GM19324 (cell line): ENCODE data around the gene POLH.
"Not testable (repeated sequence)": the region's sequence is repeated elsewhere in the genome, so short reads cannot be mapped to it uniquely, and the experiment has no call there.

Experiments used
- ATAC-seq: cut with Tn5 transposase; IDR thresholded peaks from one replicate; pipeline ENCODE4 v1.9.1; 2021; ENCODE audit warnings: mild to moderate bottlenecking, moderate library complexity; ENCODE audit not compliant: unreplicated experiment, low FRiP score

Gene POLH

GRCh38 chr6:43575772-43576551 is at the start of gene POLH, which contains the start of gene XPO5:
Gene POLH (plus strand): TSS chr6:43576185. CDS start chr6:43582320, 6,135 bp downstream.
Gene XPO5 (minus strand): TSS chr6:43576038. CDS start chr6:43575864, 174 bp downstream.
- ATAC-seq: peak; percentile 92

DNA sequence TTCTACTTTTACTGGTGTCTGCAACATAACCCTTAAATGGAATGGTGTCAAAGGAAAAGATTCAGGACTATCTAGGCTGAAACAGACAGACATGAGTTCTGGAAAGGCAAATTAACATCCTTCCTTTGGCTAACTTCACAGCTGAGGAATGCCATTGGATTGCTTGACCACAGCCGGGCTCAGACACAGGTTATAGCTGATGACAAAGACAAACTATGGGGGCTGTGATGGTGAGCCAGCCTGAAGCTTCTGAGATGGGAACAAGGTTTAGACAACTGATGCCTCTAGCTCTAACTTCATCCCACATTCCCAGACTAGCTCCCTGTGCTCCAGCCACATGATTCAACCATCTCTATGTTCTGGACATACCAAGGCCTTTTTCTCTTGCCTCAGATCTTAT is 43.8 kb upstream of the POLH start:
- ATAC-seq: no peak

GRCh38 chr6:43538986-43539385 is 37.0 kb upstream of the POLH start:
- ATAC-seq: not testable (repeated sequence)

DNA sequence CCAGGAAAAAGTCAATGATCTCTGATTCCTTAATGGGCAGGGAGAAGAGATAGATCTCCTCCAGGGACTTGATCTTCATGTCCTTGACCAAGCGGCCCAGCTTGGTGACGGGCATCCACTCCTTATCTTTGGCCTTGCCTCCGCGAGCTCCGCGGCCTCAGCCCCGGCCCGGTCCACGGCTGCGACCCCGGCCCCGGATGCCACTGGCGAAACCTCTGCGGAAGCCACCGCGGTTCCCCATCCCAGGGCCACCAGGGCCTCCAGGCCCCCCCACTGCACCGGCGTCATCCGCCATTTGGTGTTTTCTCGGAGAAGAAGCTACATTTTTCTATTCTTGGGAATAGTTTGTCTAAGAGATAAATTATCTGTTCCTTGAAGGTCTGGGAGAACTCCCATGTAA is 36.6 kb upstream of the POLH start:
- not testable (repeated sequence) for ATAC-seq

- ATAC-seq: no peak
These were observed 35.5 kb upstream of the POLH start for GRCh38 chr6:43540507-43540906.

DNA sequence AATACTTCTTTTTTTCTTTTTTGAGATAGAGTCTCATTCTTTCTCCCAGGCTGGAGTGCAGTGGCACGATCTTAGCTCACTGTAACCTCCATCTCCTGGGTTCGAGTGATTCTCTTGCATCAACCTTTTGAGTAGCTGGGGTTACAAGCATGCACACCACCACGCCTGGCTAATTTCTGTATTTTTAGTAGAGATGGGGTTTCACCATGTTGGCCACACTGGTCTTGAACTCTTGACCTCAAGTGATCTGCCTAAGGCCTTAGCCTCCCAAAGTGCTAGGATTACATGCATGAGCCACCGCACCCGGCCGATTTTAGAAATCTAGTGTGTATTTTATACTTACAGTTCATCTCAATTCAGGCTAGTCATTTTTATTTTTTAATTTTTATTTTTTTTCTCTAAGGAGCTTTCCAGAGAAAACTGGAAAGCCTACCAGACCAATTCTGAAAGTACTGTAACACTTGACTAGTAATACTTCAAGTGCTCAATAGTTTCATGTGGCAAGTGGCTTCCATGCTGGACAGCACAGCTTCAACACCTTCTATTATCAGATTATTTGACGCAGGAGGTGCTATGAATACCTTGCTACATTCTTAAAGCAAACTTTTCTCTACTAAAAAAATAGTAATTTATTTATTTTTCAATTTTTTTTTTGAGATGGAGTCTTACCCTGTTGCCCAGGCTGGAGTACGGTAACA is 34.1 kb upstream of the POLH start:
- ATAC-seq: no peak

DNA sequence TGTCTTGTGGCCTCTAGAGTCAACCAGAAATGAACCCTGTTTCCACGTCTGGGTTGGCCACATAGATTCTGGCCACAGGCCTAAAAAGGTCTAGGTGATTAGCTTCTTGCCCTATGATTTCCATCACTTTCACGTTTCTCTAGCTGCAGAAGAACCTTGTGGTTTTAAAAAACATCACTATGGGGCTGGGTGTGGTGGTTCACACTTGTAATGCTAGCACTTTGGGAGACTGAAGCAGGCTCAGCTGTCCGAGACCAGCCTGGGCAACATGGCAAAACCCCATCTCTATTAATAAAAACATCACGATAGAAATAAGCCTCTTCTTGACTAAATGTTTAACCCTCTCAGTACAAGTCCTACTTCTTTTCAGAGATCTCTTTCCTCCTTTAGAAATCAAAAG is 31.5 kb upstream of the POLH start:
- ATAC-seq: no peak

- ATAC-seq: no peak
These were observed 28.8 kb upstream of the POLH start for GRCh38 chr6:43547222-43547621.

DNA sequence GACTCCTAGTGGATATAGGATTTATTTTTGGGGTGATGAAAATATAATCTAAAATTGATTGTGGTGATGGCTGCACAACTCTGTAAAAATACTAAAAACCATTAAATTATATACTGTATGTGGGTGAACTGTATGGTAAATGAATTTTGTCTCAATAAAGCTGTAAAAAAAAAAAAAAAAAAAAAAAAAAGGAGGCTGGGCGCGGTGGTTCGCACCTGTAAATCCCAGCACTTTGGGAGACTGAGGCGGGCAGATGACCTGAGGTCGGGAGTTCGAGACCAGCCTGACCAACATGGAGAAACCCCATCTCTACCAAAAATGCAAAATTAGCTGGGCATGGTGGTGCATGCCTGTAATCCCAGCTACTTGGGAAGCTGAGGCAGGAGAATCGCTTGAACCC is 18.4 kb upstream of the POLH start:
- not testable (repeated sequence) for ATAC-seq

GRCh38 chr6:43559328-43559727 is 16.7 kb upstream of the POLH start:
- ATAC-seq: no peak

DNA sequence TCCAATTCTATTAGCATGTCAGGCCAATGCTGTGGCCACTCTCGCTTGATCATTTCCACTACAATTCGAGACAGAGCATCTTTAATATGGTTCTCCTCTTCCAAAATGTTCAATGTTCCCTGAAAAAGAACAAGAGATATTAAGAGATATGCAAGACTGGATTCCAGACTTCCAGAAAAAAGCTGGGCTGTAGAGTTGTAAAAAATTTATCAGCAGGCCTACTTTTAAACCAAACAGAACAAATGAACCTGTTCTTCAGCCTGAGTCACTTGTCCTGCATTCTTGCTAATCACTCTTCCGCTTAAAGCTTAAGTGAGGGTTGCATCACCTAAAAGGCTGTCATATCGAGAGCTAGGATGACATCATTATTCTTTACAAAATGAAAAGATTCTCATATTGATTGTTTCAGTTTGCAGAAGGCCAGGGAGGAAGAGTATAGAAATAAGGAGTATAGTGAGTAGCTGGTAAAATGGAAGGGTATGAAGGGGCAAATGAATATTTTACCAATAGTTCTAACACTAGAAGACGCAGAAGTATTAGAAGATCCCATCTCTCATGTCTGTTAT is 5.0 kb upstream of the POLH start:
- no peak for ATAC-seq

DNA sequence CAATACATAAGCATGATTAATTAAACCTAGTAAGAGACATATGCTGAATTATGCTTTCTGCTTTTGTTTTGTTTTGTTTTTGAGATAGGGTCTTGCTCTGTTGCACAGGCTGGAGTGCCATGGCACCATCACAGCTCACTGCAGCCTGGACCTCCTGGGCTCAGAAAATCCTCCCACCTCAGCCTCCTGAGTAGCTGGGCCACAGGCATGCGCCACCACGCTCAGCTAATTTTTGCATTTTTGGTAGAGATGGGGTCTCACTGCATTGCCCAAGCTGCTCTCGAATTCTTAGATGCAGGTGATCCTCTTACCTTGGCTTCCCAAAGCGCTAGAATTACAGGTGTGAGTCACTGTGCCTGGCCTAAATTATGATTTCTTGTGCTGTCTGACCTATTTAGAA is 4.0 kb upstream of the POLH start:
- no peak for ATAC-seq

GRCh38 chr6:43575105-43575771 is 747 bp upstream of the POLH start:
- ATAC-seq: peak; percentile 29

DNA sequence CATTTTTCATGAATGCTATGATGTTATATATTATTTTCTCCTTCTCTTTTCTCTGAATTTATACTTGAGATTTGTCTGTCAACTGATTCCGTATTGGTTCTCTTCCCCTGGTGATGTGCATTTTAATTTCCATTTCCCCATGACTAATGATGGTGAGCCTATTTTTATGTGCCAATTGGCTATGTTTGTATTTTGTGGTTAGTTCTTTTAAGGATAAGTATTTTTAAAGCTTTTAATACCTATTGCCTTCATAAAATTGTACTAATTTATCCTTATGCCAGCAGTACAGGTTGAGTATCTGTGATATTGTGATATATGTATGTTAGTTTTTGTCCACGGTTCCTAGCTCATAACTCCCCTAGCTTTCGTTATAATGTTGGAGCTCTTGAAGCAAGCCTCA is 2.8 kb downstream of the POLH start:
- ATAC-seq: no peak

DNA sequence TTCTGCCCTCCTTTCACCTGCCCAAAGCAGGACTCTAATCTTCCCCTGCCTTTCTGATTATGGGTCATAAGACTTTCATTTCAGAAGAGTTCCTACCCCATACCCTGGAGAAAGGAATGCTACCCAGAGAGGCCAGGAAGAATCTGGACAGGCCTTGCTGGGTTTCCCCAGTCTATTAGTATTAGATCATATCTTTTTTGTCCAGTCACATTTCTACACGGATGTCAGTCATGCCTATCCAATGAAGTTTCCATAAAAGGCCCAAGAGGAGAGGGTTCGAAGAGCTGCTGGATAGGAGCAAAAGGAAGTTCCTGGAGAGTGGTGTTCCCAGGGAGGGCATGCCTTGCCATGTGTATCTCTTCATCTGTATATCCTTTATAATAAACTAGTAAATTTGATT is 3.2 kb downstream of the POLH start:
- ATAC-seq: no peak

DNA sequence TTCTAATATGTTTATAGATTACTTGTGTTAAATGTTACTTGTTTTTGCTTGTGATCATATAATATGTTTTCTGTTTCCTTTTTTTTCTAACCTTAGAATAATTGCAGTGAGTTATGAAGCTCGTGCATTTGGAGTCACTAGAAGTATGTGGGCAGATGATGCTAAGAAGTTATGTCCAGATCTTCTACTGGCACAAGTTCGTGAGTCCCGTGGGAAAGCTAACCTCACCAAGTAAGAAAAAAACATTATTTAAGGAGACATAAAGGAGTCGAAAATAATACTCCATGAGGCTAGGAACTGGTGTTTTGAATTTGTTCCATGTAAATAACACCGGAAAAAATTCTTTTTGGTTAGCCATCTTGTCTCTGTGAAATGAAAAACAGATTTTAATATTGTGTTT is 6.9 kb downstream of the POLH start:
- no peak for ATAC-seq

DNA sequence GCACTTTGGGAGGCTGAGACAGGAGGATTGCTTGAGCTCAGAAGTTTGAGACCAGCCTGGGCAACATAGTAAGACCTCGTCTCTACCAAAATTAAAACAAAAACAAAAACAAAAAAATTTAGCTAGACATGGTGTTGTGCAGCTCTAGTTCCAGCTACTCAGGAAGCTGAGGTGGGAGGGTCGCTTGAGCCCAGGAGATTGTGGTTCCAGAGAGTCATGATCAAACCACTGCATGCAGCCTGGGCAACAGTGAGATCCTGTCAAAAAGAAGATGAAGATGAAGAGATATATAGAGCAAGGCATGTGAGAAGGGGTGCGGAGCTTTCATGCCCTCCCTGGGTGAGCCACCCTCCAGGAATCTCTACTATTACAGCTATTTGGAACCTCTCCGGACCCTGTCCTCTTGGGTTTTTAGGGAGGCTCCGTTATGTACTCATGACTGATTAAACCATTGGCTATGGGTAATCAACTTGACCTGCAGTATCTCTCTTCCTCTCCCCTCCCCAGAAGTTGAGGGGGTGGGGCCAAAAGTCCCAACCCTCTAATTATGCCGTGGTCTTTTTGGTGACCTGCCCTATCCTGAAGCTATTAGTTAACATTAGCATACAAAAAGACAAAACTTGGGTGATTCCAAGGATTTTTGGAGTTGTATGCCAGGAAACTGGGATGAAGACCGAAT is 9.0 kb downstream of the POLH start:
- no peak for ATAC-seq

- no peak for ATAC-seq
These were observed 12.2 kb downstream of the POLH start for GRCh38 chr6:43588194-43588593.

GRCh38 chr6:43589564-43589963 is 13.6 kb downstream of the POLH start:
- not testable (repeated sequence) for ATAC-seq

GRCh38 chr6:43593938-43594337 is 18.0 kb downstream of the POLH start:
- no peak for ATAC-seq
